Thymus (tissue), 11 donors: Measurements from ENCODE around the gene COG5. TPM values are rescaled to one million over a fixed set of nuclear protein-coding genes. Genes with fewer than 3 reads are reported as not detected.

Experiments used
- DNase-seq, 9 donors: peaks; one replicate each; pipeline ENCODE4 v3.0.0-alpha.2; 2013; ENCODE audit warnings: low spot score in 9 of 9, low read depth in 6 of 9, missing footprints in 1 of 9
- H3K27ac ChIP-seq, 2 donors: one replicate each; pipeline ENCODE4 v1.5.1; 2013; ENCODE audit warnings: control low read depth in 1 of 2, low read depth in 1 of 2, low read length in 1 of 2, mild to moderate bottlenecking in 1 of 2, moderate library complexity in 1 of 2
- H3K27me3 ChIP-seq, 2 donors: one replicate each; pipeline ENCODE4 v1.5.1; 2013; ENCODE audit warnings: low read length in 1 of 2; ENCODE audit not compliant: control insufficient read depth in 2 of 2, insufficient read depth in 1 of 2
- H3K36me3 ChIP-seq, 2 donors: one replicate each; pipeline ENCODE4 v1.5.1; 2013; ENCODE audit warnings: low read length in 1 of 2, mild to moderate bottlenecking in 1 of 2, moderate library complexity in 1 of 2; ENCODE audit not compliant: control insufficient read depth in 2 of 2, insufficient read depth in 2 of 2
- H3K4me1 ChIP-seq, 2 donors: one replicate each; pipeline ENCODE4 v1.5.1; 2013; ENCODE audit warnings: low read length in 2 of 2; ENCODE audit not compliant: control insufficient read depth in 2 of 2, insufficient read depth in 2 of 2
- H3K4me3 ChIP-seq, 2 donors: one replicate each; pipeline ENCODE4 v1.5.1; 2013; ENCODE audit warnings: low read length in 2 of 2, control low read depth in 1 of 2, mild to moderate bottlenecking in 1 of 2
- H3K9me3 ChIP-seq, 2 donors: one replicate each; pipeline ENCODE4 v1.5.1; 2013; ENCODE audit warnings: low read length in 1 of 2, mild to moderate bottlenecking in 1 of 2; ENCODE audit not compliant: control insufficient read depth in 2 of 2, insufficient read depth in 1 of 2
- WGBS: extraction: QIAGEN DNeasy Blood & Tissue Kit; methylation state at CpG from one replicate; pipeline ENCODE4 v1.1.7; 2013; 5-methylcytosine and 5-hydroxymethylcytosine counted together
- polyA plus RNA-seq: library from polyadenylated mRNA; stranded (reverse); fragments of 200-250 nt; gene quantifications from one replicate; pipeline ENCODE4 v1.2.3, GENCODE V29; 2013
- total RNA-seq: library from RNA; stranded (reverse); fragments of 120-200 nt; gene quantifications from one replicate; pipeline ENCODE4 v1.2.4, GENCODE V29; 2013
- donor health status: healthy.

Gene COG5
- total and polyA plus RNA-seq, 2 donors = 8.7 to 25.2 TPM

DNA sequence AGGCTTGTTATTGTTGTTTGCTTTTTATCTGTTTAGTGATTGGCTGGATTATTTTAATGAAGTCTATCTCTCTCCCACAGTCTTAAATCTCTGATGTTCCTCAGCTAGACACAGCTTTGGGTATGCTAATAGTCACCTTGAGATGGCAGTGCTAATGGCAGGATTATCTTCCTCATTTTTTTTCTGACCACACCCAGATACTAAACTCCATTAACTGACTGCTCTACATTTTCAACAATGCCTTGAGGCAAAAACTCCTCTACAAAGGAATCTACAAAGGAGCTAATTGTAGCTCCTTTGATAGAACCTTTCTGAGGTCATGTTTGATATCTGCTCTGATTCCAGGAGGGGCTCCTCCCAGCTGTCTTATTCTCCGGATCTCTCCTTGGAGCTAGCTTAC lies 272.3 kb downstream of the COG5 start:
- H3K4me1 ChIP-seq = no peaks in the 10 kb centered on the region

DNA sequence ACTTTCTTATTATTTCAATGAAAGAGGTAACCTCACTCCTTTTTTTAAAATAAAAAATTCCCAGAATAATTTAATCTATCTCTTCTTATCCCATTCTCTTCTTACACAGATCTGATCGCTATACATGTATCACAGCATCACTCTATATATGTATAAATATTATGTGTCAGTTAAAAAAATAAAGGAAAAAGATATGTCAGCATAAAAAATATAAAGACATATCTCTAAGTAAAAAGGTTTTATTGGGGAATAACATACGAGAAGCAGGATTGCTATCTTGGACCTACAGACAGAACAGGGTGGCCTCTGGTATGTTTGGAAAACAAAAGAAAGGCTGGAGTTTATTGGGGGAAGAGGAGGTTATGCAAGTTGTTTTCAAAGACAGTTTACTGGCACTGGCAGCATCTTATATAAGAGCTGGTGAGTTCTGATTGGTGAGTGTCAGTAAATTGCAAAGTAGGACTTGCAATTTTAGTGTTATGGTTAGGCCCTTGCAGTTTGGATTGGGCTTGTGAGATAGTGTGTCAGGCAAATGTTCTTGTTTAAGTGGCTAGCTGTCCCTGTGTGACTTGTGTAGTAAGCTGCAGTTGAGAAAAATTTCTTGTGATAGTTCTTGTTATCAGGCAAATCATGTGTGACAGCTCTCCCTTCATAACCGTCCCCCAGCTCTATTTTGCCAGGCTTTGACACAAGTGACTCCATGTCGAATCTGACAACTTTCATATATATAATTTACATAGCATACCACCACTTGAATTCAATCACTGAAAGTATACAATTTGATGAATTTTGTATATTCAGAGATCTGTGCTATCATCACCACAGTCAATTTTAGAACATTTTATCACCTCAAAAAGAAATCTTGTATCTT lies 276.7 kb downstream of the COG5 start:
- Histone ChIP-seq H3K9me3 (no peaks in the 10 kb centered on the region), H3K27ac (no peak overlapping the region), H3K27me3 (no peaks in the 10 kb centered on the region), H3K4me3 (no peak overlapping the region), H3K4me1 (no peaks in the 10 kb centered on the region), H3K36me3 (no peaks in the 10 kb centered on the region)
- WGBS = 98% methylated on average over 4 of the region's 4 CpGs
- DNase-seq = no peak

More for the DNA sequence above, 272.3 kb downstream of the COG5 start:
- no peak overlapping the region for H3K4me3 ChIP-seq
- no peaks in the 10 kb centered on the region for H3K27me3 ChIP-seq
- 98% methylated on average over 1 of the region's 1 CpG for WGBS
- H3K27ac ChIP-seq = no peak overlapping the region
- no peak for DNase-seq
- H3K9me3 ChIP-seq = no peaks in the 10 kb centered on the region
- no peaks in the 10 kb centered on the region for H3K36me3 ChIP-seq

DNA sequence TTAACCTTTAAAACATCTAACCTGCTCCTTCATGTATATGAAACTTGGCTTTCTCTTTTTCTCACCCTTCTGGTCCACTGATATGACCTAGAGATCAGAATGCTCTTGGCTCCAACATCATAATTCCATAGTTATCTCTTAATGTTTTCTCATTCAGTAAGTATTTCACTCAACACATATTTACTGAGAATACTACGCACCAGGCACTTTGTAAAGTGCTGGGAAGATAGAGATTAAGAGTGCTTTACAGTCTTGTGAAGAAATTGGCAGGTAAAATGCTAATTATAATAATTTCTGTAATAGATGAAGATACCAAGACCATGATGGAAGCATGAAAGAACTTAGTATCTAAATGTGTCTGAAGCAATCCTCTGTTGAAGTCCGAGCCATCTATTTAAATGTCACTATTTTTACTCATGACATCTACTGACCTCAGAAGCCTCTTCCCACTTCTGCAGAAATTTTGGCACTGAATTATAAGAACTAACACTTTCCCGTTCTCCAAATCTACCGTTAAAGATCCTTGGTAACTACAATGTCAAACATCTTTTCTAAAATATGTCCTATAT lies 278.7 kb downstream of the COG5 start:
- Histone ChIP-seq H3K27me3 (no peaks in the 10 kb centered on the region), H3K27ac (no peak overlapping the region), H3K36me3 (no peaks in the 10 kb centered on the region), H3K4me3 (no peak overlapping the region), H3K4me1 (no peaks in the 10 kb centered on the region), H3K9me3 (no peaks in the 10 kb centered on the region)
- WGBS = 98% methylated on average over 4 of the region's 4 CpGs
- DNase-seq = no peak

DNA sequence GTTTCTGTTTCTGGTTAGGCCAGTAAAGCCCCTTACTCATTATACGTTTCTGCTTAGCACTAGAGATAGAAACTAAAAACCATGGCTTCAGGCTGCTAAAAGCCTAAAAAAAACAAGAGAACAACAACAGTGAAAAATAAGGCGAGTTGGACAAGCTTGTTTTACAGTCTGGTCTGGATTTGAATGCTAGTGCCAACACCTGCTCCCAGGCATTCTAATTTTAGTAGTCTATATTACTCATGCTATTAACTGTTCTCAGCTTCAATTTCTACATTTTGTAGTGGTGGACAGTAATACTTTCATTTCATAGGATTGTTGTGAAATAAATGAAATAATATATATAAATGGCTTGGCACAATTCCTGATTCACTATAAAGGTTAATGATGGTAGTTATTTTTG lies 286.4 kb downstream of the COG5 start:
- no peaks in the 10 kb centered on the region for H3K4me1 ChIP-seq
- no peak for DNase-seq
- H3K4me3 ChIP-seq = no peak overlapping the region
- H3K36me3 ChIP-seq = no peaks in the 10 kb centered on the region
- H3K27ac ChIP-seq = no peak overlapping the region
- no peaks in the 10 kb centered on the region for H3K9me3 ChIP-seq
- 95% methylated on average over 2 of the region's 2 CpGs for WGBS
- no peaks in the 10 kb centered on the region for H3K27me3 ChIP-seq

DNA sequence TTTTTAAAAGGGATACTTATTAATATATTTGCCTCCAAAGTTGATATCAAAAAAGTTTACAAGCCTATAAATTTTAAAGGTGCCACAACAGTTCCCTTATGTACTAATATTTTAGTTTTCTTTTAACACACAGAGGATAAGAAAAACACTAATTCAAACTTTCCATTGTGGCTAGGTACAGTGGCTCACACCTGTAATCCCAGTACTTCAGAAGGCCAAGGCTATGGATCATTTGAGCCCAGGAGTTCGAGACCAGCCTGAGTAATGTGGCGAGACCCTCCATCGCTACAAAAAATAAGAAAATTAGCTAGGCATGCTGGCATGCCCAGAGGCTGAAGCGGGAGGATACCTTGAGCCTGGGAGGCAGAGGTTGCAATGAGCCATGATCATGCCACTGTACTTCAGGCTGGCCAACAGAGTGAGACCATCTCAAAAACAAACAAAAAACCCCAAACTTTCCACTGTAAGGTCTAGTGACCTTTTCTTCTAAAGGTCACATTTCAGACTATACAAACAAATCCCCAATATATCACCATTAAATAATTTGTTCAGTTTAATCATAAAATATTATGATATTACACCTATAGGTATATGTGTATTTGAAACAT lies 287.4 kb downstream of the COG5 start:
- Histone ChIP-seq H3K4me1 (no peaks in the 10 kb centered on the region), H3K27ac (no peak overlapping the region), H3K4me3 (no peak overlapping the region), H3K27me3 (no peaks in the 10 kb centered on the region), H3K36me3 (no peaks in the 10 kb centered on the region), H3K9me3 (no peaks in the 10 kb centered on the region)
- no peak for DNase-seq
- 95% methylated on average over 4 of the region's 4 CpGs for WGBS

DNA sequence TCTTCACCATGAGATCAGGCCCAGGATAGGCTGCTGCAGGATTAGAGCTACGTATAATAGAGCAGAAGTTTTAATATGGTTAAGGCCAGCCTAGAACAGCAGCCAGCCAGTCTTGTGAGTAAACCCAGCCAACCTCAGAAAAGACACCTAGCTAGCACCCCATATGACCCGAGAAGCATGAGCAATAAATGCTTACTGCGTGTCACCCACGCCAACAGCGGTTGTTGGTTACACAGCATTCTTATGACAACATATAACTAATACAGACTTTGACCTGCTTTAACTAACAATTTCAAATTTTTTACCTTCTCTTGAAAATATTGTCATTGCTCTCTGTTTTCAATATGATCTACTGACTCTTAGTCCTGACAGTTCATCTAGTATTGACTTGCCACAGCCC lies 289.2 kb downstream of the COG5 start:
- over 99% methylated on average over 5 of the region's 5 CpGs for WGBS
- no peak for DNase-seq
- H3K27ac ChIP-seq = no peak overlapping the region
- H3K4me1 ChIP-seq = no peaks in the 10 kb centered on the region
- H3K4me3 ChIP-seq = no peak overlapping the region
- no peaks in the 10 kb centered on the region for H3K27me3 ChIP-seq
- H3K36me3 ChIP-seq = no peaks in the 10 kb centered on the region
- no peaks in the 10 kb centered on the region for H3K9me3 ChIP-seq

DNA sequence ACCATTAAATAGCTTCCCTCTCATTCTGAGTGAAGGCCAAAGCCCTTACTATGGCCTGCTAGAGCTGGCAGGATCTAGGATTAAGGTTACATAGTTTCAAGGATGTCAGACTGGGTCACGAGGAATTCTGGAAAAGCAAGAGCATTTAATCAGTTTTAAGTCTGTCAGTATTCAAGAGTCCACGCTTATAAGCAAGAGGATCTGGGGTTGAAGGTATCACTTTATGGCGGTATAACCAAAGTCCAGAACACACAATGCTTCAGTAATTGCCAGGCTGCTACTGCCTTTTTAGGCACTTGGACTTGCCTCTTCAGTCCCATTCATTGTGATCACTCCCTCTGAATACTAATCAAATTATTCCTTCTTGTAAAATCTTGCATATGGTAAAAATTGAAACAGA lies 293.9 kb downstream of the COG5 start:
- Histone ChIP-seq H3K4me1 (no peaks in the 10 kb centered on the region), H3K27ac (no peak overlapping the region), H3K9me3 (no peaks in the 10 kb centered on the region), H3K27me3 (no peaks in the 10 kb centered on the region), H3K36me3 (no peaks in the 10 kb centered on the region), H3K4me3 (no peak overlapping the region)
- WGBS = 95% methylated on average over 3 of the region's 3 CpGs
- no peak for DNase-seq

DNA sequence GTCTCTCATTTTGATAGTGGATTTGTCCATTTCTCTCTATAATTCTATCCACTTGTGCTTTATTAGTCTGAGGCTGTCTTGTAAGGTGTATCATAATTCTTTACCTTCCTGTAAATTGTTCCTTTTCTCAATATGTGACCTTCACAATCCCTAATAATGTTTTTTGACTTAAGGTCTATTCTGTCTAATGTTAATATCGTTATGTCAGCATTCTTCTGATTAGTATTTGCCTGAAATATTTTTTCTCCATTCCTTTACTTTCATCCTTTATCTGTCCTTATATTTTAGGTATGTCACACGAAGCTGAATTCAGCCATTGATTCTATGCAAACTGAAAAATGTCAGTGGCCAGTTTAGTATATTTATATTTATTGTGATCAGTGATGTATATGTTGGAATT lies 295.1 kb downstream of the COG5 start:
- WGBS = 99% methylated on average over 2 of the region's 2 CpGs
- Histone ChIP-seq H3K36me3 (no peaks in the 10 kb centered on the region), H3K9me3 (no peaks in the 10 kb centered on the region), H3K27ac (no peak overlapping the region), H3K27me3 (no peaks in the 10 kb centered on the region), H3K4me3 (no peak overlapping the region), H3K4me1 (no peaks in the 10 kb centered on the region)
- no peak for DNase-seq

DNA sequence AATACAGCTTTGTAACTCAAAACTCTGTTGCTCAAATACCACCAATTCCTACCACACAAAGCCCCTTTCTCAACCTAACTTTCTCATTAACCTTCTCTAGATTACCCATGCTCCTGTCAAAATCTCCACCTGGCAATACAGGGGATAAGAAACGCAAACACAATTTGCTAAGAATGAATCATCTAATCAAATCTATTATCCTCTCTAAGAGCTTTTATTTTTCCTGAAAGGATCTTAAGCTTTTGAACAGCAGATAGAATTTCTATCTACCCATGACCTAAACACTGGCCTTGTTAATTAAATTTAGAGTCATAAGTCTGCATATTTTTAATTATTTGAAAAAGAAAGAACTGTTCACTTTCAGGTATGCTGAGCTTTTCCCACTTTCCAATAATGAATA lies 296.6 kb downstream of the COG5 start:
- Histone ChIP-seq H3K27me3 (no peaks in the 10 kb centered on the region), H3K4me1 (no peaks in the 10 kb centered on the region), H3K9me3 (no peaks in the 10 kb centered on the region), H3K27ac (no peak overlapping the region), H3K36me3 (no peaks in the 10 kb centered on the region), H3K4me3 (no peak overlapping the region)
- DNase-seq = no peak
- 96% methylated on average over 1 of the region's 1 CpG for WGBS
